Measurements from ENCODE around the gene PRPSAP1.

DNA sequence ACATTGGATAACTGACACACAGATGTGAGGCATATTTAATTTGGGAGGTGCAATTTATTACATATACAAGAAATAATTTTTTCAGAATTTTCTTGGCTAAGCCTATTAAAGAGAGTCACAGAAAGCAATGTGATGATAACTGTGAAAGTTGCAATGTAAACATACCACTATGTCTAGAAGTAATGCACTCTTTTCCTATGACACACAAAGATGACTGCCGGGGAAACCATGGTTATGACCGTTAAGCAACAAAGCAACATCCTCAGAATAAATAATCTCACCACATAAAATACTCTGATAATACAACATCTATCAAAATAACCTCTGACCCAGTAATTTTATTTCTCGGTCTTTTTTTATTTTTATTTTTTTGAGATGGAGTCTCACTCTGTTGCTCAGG is 35.1 kb downstream of the PRPSAP1 start:
- TF ChIP-seq, protein P1, sequence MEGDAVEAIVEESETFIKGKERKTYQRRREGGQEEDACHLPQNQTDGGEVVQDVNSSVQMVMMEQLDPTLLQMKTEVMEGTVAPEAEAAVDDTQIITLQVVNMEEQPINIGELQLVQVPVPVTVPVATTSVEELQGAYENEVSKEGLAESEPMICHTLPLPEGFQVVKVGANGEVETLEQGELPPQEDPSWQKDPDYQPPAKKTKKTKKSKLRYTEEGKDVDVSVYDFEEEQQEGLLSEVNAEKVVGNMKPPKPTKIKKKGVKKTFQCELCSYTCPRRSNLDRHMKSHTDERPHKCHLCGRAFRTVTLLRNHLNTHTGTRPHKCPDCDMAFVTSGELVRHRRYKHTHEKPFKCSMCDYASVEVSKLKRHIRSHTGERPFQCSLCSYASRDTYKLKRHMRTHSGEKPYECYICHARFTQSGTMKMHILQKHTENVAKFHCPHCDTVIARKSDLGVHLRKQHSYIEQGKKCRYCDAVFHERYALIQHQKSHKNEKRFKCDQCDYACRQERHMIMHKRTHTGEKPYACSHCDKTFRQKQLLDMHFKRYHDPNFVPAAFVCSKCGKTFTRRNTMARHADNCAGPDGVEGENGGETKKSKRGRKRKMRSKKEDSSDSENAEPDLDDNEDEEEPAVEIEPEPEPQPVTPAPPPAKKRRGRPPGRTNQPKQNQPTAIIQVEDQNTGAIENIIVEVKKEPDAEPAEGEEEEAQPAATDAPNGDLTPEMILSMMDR (IDR thresholded peaks at IDR 0.05 in 4 of 5, conservative IDR thresholded peaks at IDR 0.05 in 1 of 5): no peak
- TF ChIP-seq POLR2A (IDR thresholded peaks at IDR 0.05): no peak
